Natural killer cell (primary cell): Measurements from ENCODE around the gene UBAC2. TPM values are rescaled to one million over a fixed set of nuclear protein-coding genes. Genes with fewer than 3 reads are reported as not detected.
A peak's percentile ranks its signal among the peaks of the same experiment; 100 is the strongest.

Experiments
- ATAC-seq, 3 donors: fragments of 150-1000 bp in 2 of 3; fragments of 200-7000 bp in 1 of 3; cut with Tn5 transposase; 1 replicate in 1 of 3; 2 replicates in 2 of 3; pipeline ENCODE4 v1.10.0; 2021; ENCODE audit warnings: mild to moderate bottlenecking in 2 of 3, moderate library complexity in 2 of 3
- DNase-seq, 2 donors: peaks; one replicate each; pipeline versions ENCODE4 v3.0.0 to v3.0.0-alpha.2; 2013 to 2021; ENCODE audit warnings: mixed read lengths in 1 of 2
- H3K27ac ChIP-seq: one replicate; pipeline ENCODE4 v1.5.1; 2013; ENCODE audit warnings: mild to moderate bottlenecking, low read length
- H3K27me3 ChIP-seq: one replicate; pipeline ENCODE4 v1.6.1; 2013; ENCODE audit warnings: low read length; ENCODE audit not compliant: control insufficient read depth, insufficient read depth
- H3K36me3 ChIP-seq: one replicate; pipeline ENCODE4 v1.6.1; 2013; ENCODE audit warnings: low read length; ENCODE audit not compliant: control insufficient read depth, insufficient read depth
- H3K4me1 ChIP-seq: one replicate; pipeline ENCODE4 v1.6.1; 2013; ENCODE audit warnings: low read length; ENCODE audit not compliant: control insufficient read depth, insufficient read depth
- H3K4me3 ChIP-seq: one replicate; pipeline ENCODE4 v1.5.1; 2013; ENCODE audit warnings: low read length
- H3K9me3 ChIP-seq: one replicate; pipeline ENCODE4 v1.6.1; 2013; ENCODE audit warnings: low read length; ENCODE audit not compliant: control insufficient read depth, insufficient read depth
- H3K27ac Mint-ChIP-seq, 2 donors: one replicate each; pipeline ENCODE4 v1.8.0; 2022; ENCODE audit warnings: mild to moderate bottlenecking in 2 of 2, mixed read lengths in 2 of 2, moderate library complexity in 1 of 2
- H3K27me3 Mint-ChIP-seq, 2 donors: one replicate each; pipeline ENCODE4 v1.8.0; 2022; ENCODE audit warnings: low read depth in 2 of 2, mixed read lengths in 2 of 2
- H3K36me3 Mint-ChIP-seq: one replicate; pipeline ENCODE4 v1.8.0; 2022; ENCODE audit warnings: mixed read lengths
- H3K4me1 Mint-ChIP-seq, 2 donors: one replicate each; pipeline ENCODE4 v1.8.0; 2022; ENCODE audit warnings: mixed read lengths in 2 of 2
- H3K4me3 Mint-ChIP-seq: one replicate; pipeline ENCODE4 v1.8.0; 2022; ENCODE audit warnings: mild to moderate bottlenecking, moderate library complexity, mixed read lengths
- H3K9me3 Mint-ChIP-seq, 2 donors: one replicate each; pipeline ENCODE4 v1.8.0; 2022; ENCODE audit warnings: mixed read lengths in 2 of 2
- WGBS: methylation state at CpG from one replicate; pipeline ENCODE4 v1.1.7; 2013; ENCODE audit warnings: missing lambda C conversion rate; ENCODE audit not compliant: insufficient coverage; 5-methylcytosine and 5-hydroxymethylcytosine counted together
- intact Hi-C: fragments of 100-400 bp; cut with micrococcal nuclease; formaldehyde crosslinking; loops from one replicate; pipeline ENCODE4 v1.14.2; 2022
- total RNA-seq, 4 donors: library from RNA; stranded (reverse); fragments of 120-200 nt in 1 of 4; gene quantifications; one replicate each; pipeline versions ENCODE4 v1.2.3 to v1.2.4, GENCODE V29; 2013 to 2022
- TF ChIP-seq, protein P1 (sequence below): fragments of 200-600 bp; IDR thresholded peaks from one replicate; pipeline ENCODE4 v1.8.0; 2022; ENCODE audit warnings: antibody characterized with exemption

The UBAC2 gene
- total RNA-seq, 3 donors from 2014 or later (not counting 1 experiment from before 2014, with no cell fraction given) = 50.6 to 59.1 (median 56.4) TPM

DNA sequence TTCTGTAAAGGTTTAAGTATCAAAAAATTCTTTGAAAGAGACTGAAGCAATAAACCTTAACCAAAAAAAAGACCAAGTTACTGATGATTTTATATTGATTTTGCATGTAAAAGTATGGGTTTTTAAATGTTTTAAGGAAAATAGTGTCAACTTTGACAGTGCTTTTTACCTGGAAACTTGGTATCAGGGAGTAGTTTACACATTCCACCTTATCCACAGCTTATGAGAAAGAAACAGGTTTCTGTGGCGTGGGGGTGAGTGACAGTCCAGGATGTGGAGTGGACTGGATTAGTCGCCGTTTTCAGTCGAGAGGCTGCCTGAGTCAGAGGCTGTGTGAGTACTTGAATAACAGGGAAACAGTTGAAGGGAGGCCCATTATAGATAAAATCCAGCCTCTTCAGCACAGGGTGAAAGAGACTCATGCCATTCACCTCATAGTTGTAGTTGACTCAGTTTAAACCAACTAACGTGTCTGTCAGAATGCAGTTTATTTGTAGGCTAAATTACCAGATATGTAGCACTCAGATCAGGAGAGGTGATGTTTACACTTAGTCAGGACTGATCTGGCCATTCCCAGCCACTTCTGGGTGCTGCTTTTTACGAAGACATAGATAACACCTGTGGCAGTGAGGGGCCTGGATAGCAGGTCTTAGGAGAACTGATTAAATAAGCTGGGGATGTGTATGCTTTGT is 107.1 kb downstream of the UBAC2 start:
- no peaks in the 10 kb centered on the region for H3K27me3 Mint-ChIP-seq
- peak overlapping the region; percentile 40 for H3K4me3 ChIP-seq
- 30% methylated on average over 6 of the region's 6 CpGs for WGBS
- DNase-seq (peak in 1 of 2 donors; percentile 61), ATAC-seq (peak; percentile 52 to 74 (median 70))
- TF ChIP-seq, protein P1, sequence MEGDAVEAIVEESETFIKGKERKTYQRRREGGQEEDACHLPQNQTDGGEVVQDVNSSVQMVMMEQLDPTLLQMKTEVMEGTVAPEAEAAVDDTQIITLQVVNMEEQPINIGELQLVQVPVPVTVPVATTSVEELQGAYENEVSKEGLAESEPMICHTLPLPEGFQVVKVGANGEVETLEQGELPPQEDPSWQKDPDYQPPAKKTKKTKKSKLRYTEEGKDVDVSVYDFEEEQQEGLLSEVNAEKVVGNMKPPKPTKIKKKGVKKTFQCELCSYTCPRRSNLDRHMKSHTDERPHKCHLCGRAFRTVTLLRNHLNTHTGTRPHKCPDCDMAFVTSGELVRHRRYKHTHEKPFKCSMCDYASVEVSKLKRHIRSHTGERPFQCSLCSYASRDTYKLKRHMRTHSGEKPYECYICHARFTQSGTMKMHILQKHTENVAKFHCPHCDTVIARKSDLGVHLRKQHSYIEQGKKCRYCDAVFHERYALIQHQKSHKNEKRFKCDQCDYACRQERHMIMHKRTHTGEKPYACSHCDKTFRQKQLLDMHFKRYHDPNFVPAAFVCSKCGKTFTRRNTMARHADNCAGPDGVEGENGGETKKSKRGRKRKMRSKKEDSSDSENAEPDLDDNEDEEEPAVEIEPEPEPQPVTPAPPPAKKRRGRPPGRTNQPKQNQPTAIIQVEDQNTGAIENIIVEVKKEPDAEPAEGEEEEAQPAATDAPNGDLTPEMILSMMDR = no peak
- H3K4me3 Mint-ChIP-seq = peak overlapping the region; percentile 50
- peaks cover 16% of the 10 kb centered on the region for H3K36me3 ChIP-seq
- H3K9me3 Mint-ChIP-seq = no peaks in the 10 kb centered on the region
- H3K27ac Mint-ChIP-seq = peak overlapping the region; percentile 61 to 64
- H3K36me3 Mint-ChIP-seq = peaks cover 8% of the 10 kb centered on the region
- H3K27ac ChIP-seq = peak overlapping the region; percentile 69
- H3K4me1 ChIP-seq = peaks cover 33% of the 10 kb centered on the region
- no peaks in the 10 kb centered on the region for H3K27me3 ChIP-seq
- intact Hi-C loops = loop anchor here (5.0 kb wide), 1 partner anchor 45 kb away; no protein-coding TSS in a partner anchor
- H3K4me1 Mint-ChIP-seq = peaks cover 49 to 67% of the 10 kb centered on the region in 2 donors
- no peaks in the 10 kb centered on the region for H3K9me3 ChIP-seq

GRCh38 chr13:99308471-99309087 is 107.9 kb downstream of the UBAC2 start:
- H3K4me3 Mint-ChIP-seq = no peak overlapping the region
- Histone ChIP-seq H3K27ac (peak overlapping the region; percentile 69), H3K9me3 (no peaks in the 10 kb centered on the region), H3K4me3 (no peak overlapping the region), H3K27me3 (no peaks in the 10 kb centered on the region), H3K4me1 (peaks cover 35% of the 10 kb centered on the region), H3K36me3 (peaks cover 13% of the 10 kb centered on the region)
- DNase-seq = no peak
- peaks cover 47 to 67% of the 10 kb centered on the region in 2 donors for H3K4me1 Mint-ChIP-seq
- no peak for ATAC-seq
- TF ChIP-seq, protein P1 = no peak
- no peaks in the 10 kb centered on the region for H3K27me3 Mint-ChIP-seq
- H3K36me3 Mint-ChIP-seq = peaks cover 8% of the 10 kb centered on the region
- intact Hi-C loops = loop anchor here (5.0 kb wide), 1 partner anchor 44 kb away; no protein-coding TSS in a partner anchor
- 97% methylated on average over 3 of the region's 3 CpGs for WGBS
- peak overlapping the region; percentile 61 to 64 for H3K27ac Mint-ChIP-seq
- H3K9me3 Mint-ChIP-seq = no peaks in the 10 kb centered on the region

DNA sequence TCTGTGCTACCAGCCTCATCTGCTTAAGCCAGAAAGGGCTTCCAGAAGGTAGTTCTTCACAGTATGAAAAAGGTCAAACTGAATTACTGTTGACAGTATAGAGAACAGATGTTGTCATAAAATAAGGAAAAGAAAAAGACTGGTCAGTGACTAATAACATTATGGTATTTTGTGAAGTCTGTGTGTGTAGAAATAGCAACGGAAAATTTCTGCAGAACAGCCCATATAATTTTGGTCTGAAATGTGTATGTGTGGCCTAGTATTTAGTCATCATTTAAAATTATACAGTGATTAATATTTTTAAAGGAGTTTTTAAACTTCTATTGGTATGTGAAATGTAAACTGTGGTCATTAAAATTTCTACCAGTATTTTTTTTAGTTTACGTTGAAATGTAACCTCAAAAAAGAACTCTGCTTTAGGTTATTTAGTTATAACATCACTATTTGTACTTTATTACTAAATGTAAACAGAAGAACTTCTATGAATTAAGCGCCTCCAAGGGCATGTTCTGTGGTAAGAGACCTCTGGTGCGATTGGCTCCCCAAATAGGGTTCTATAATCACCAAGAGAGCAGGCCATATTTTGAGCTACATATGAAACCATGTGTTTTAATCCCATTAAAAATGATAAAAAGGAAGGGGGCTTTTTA is 109.9 kb downstream of the UBAC2 start:
- H3K27ac Mint-ChIP-seq = peak overlapping the region in 1 of 2 donors; percentile 5
- H3K4me1 Mint-ChIP-seq = peaks cover 48 to 59% of the 10 kb centered on the region in 2 donors
- DNase-seq = no peak
- peaks cover 14% of the 10 kb centered on the region for H3K36me3 Mint-ChIP-seq
- H3K27me3 Mint-ChIP-seq = no peaks in the 10 kb centered on the region
- Histone ChIP-seq H3K9me3 (no peaks in the 10 kb centered on the region), H3K27ac (peak overlapping the region; percentile 4), H3K36me3 (peaks cover 8% of the 10 kb centered on the region), H3K4me3 (no peak overlapping the region), H3K4me1 (peaks cover 38% of the 10 kb centered on the region), H3K27me3 (no peaks in the 10 kb centered on the region)
- no peak for ATAC-seq
- intact Hi-C loops = no loop called here
- TF ChIP-seq, protein P1 = no peak
- H3K9me3 Mint-ChIP-seq = no peaks in the 10 kb centered on the region
- 72% methylated on average over 2 of the region's 4 CpGs for WGBS
- H3K4me3 Mint-ChIP-seq = no peak overlapping the region
